Left lung (tissue), 10 donors: ENCODE measurements around the gene TENM3. TPM values are rescaled to one million over a fixed set of nuclear protein-coding genes. Genes with fewer than 3 reads are reported as not detected.

Source experiments
- ATAC-seq: fragments of 200-7000 bp; cut with Tn5 transposase; one replicate; pipeline ENCODE4 v1.9.1; 2020; ENCODE audit warnings: moderate library complexity
- DNase-seq, 4 donors: peaks; one replicate each; pipeline ENCODE4 v3.0.0-alpha.2; 2013 to 2020
- H3K27ac ChIP-seq, 2 donors: fragments of 200-600 bp; sonication (generic) in 1 of 2; one replicate each; pipeline versions ENCODE4 v1.5.0 to v1.8.0; 2020 to 2021
- H3K27me3 ChIP-seq, 2 donors: fragments of 200-600 bp; sonication (generic) in 1 of 2; one replicate each; pipeline versions ENCODE4 v1.5.0 to v1.8.0; 2020 to 2021
- H3K36me3 ChIP-seq, 2 donors: fragments of 200-600 bp; sonication (generic) in 1 of 2; one replicate each; pipeline versions ENCODE4 v1.5.0 to v1.8.0; 2020 to 2021
- H3K4me1 ChIP-seq, 2 donors: fragments of 200-600 bp; one replicate each; pipeline ENCODE4 v1.8.0; 2021
- H3K4me3 ChIP-seq, 2 donors: fragments of 200-600 bp; sonication (generic) in 1 of 2; one replicate each; pipeline versions ENCODE4 v1.5.0 to v1.8.0; 2020 to 2021; ENCODE audit warnings: mild to moderate bottlenecking in 1 of 2
- H3K9me3 ChIP-seq, 2 donors: fragments of 200-600 bp; sonication (generic) in 1 of 2; one replicate each; pipeline versions ENCODE4 v1.5.0 to v1.8.0; 2020 to 2021
- intact Hi-C, 2 donors: fragments of 100-400 bp; cut with DNase I; formaldehyde crosslinking; loops; one replicate each; pipeline versions ENCODE4 v1.11.2 to v1.14.2; 2022
- polyA plus RNA-seq, 6 donors: library from polyadenylated mRNA; unstranded; fragments of 120-200 nt; gene quantifications; one replicate each; pipeline ENCODE4 v1.2.1, GENCODE V29; 2013; ENCODE audit not compliant: insufficient read length in 6 of 6
- total RNA-seq, 2 donors: library from RNA; stranded (reverse); fragmentation: NEBNext Ultra II Directional; extraction: Animal tissue kit (Norgen Biotek cat#: 25700); gene quantifications; one replicate each; pipeline ENCODE4 v1.2.1, GENCODE V29; 2021
- TF ChIP-seq, protein P1 (sequence below), 2 donors: fragments of 200-600 bp; sonication (generic) in 1 of 2; IDR thresholded peaks; one replicate each; pipeline versions ENCODE4 v1.5.0 to v1.8.0; 2021; ENCODE audit warnings: antibody characterized with exemption in 2 of 2
- donor health status: DM: no; HTN: yes; CAD: no.
- donor health status: DM: no; HTN: no; CAD: no.

Gene TENM3
- total and polyA plus RNA-seq, 8 donors = 2.2 to 5.6 (median 3.1) TPM

DNA sequence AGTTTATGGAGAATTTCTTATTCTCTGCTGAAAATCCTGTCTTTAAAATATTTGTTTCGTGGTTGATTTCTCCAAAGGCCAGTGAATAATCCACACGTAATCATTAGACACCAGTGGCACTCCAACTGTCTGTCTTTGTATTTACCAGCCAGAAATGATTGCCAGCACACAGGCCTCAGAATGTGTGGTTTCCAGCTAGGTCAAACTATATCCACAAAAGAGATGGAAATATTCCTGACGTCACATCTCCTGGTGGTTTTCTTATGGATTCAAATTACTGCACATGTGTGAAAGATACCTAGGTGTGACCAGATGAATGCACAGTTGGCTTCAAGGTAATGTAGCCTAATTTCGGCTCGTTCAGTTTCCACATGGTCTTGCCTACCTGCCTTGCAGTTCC lies 27.2 kb upstream of the TENM3 start:
- ATAC-seq (no peak), DNase-seq (no peak)
- no peaks in the 10 kb centered on the region for H3K9me3 ChIP-seq
- intact Hi-C loops = no loop called here
- no peaks in the 10 kb centered on the region for H3K4me1 ChIP-seq
- H3K4me3 ChIP-seq = no peak overlapping the region
- no peak overlapping the region for H3K27ac ChIP-seq
- TF ChIP-seq, protein P1, sequence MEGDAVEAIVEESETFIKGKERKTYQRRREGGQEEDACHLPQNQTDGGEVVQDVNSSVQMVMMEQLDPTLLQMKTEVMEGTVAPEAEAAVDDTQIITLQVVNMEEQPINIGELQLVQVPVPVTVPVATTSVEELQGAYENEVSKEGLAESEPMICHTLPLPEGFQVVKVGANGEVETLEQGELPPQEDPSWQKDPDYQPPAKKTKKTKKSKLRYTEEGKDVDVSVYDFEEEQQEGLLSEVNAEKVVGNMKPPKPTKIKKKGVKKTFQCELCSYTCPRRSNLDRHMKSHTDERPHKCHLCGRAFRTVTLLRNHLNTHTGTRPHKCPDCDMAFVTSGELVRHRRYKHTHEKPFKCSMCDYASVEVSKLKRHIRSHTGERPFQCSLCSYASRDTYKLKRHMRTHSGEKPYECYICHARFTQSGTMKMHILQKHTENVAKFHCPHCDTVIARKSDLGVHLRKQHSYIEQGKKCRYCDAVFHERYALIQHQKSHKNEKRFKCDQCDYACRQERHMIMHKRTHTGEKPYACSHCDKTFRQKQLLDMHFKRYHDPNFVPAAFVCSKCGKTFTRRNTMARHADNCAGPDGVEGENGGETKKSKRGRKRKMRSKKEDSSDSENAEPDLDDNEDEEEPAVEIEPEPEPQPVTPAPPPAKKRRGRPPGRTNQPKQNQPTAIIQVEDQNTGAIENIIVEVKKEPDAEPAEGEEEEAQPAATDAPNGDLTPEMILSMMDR (IDR thresholded peaks at IDR 0.05) = no peak
- H3K27me3 ChIP-seq = peaks cover 3 to 7% of the 10 kb centered on the region in 2 donors
- H3K36me3 ChIP-seq = no peaks in the 10 kb centered on the region

DNA sequence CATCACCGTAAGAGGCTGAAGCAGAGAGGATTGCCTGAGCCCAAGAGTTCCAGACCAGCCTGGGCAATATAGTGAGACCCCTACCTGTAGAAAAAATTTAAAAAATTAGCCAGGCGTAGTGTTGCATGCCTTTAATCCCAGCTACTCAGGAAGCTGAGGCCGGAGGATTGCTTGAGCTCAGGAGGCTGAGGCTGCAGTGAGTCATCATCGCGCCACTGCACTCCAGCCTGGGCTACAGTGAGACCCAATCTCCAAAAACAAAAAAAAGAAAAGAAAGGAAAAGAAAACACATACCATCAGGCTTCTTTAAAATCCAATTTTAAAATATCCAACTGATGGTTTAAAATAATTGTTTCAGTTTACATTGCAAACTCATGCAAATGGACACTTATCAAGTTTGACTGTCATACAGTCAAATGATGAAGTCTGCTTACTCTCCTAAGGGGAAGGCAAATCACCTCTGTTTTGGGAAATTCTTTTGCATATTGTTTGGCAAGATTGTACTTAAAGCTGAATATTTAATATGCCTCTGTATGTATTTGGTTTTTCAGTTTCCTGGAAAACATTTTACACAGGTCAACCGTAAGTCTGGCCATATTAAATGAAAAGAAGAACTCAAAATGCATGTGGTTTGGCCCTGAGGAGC lies 23.7 kb upstream of the TENM3 start:
- TF ChIP-seq, protein P1 (IDR thresholded peaks at IDR 0.05) = no peak

DNA sequence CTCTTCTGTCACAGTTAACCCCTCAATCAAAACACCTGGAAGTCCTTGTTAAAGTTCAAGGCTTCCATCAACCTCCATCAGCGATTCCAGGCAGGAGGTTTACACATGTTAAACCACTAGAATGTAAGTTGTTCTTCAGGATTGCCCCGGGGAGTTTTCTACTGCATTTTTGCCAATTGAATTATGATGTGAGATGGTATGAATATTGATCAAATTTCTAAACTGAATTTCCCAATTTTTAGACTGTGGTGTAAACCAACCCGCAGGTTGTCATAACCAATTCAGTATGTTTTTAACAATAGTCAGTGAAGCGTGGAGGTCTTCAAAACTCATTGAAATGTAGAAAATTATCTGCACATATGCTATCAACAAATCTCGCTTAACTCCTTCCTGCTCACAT lies 21.2 kb upstream of the TENM3 start:
- Histone ChIP-seq H3K36me3 (no peaks in the 10 kb centered on the region), H3K4me1 (no peaks in the 10 kb centered on the region), H3K27ac (no peak overlapping the region), H3K4me3 (no peak overlapping the region), H3K9me3 (no peaks in the 10 kb centered on the region), H3K27me3 (no peaks in the 10 kb centered on the region)
- TF ChIP-seq, protein P1 (IDR thresholded peaks at IDR 0.05) = no peak
- ATAC-seq = no peak
- DNase-seq = no peak
- intact Hi-C loops = no loop called here

More for the DNA sequence above, 23.7 kb upstream of the TENM3 start:
- no peaks in the 10 kb centered on the region for H3K36me3 ChIP-seq
- peaks cover 0 to 7% of the 10 kb centered on the region in 2 donors for H3K27me3 ChIP-seq
- ATAC-seq (no peak), DNase-seq (no peak)
- intact Hi-C loops = no loop called here
- H3K4me1 ChIP-seq = no peaks in the 10 kb centered on the region
- no peak overlapping the region for H3K4me3 ChIP-seq
- no peak overlapping the region for H3K27ac ChIP-seq
- H3K9me3 ChIP-seq = no peaks in the 10 kb centered on the region

DNA sequence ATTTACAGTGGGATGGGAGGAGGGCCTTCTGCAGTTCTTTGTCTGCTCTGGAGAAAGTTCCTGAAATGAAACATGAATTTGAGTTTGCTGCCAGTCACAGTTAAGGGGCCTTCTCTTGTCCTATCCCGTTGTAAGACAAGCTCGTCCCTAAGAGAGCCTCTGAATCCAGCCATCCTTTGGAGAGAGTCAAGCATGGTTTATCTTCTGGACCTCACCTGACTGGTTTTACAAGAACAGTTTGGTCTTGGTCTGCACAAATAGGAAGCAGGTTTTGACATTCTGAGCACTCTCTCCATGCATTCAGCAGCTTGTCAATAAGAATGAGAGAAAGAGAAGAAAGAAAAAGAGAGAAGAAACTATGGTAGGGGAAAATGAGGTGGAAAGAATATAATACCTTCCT lies 20.4 kb upstream of the TENM3 start:
- H3K27ac ChIP-seq = no peak overlapping the region
- TF ChIP-seq, protein P1 (IDR thresholded peaks at IDR 0.05) = no peak
- no peaks in the 10 kb centered on the region for H3K4me1 ChIP-seq
- intact Hi-C loops = no loop called here
- DNase-seq (no peak), ATAC-seq (no peak)
- H3K4me3 ChIP-seq = no peak overlapping the region
- H3K36me3 ChIP-seq = no peaks in the 10 kb centered on the region
- H3K9me3 ChIP-seq = no peaks in the 10 kb centered on the region
- no peaks in the 10 kb centered on the region for H3K27me3 ChIP-seq

DNA sequence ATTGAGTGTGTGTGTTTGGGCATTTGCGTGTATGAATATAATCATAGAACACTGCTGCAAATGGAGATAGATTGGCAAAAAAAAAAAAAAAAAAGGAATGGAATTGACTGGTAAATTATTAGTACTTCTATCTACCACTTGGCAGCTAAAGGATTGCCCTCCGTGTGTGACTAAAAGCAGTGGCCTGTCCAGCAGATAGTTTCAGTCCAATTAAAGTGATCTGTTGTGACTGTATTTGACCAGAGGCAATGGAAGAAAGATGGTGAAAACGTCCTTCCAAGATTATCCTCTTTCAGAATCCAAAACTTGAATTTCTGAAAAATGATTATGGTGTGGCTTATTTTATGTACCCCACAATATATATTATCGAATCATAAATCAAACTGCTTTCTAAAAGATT lies 19.5 kb upstream of the TENM3 start:
- TF ChIP-seq, protein P1 (IDR thresholded peaks at IDR 0.05) = no peak
- H3K27me3 ChIP-seq = no peaks in the 10 kb centered on the region
- DNase-seq = no peak
- H3K4me3 ChIP-seq = no peak overlapping the region
- no peaks in the 10 kb centered on the region for H3K4me1 ChIP-seq
- no peaks in the 10 kb centered on the region for H3K36me3 ChIP-seq
- H3K9me3 ChIP-seq = no peaks in the 10 kb centered on the region
- intact Hi-C loops = no loop called here
- no peak for ATAC-seq
- no peak overlapping the region for H3K27ac ChIP-seq
